Nephron progenitor cell (in vitro differentiated cells): Measurements from ENCODE around the gene MSI1.

Experiments used
- DNase-seq: peaks from one replicate; pipeline ENCODE4 v3.0.0; 2021
- H3K27ac Mint-ChIP-seq: 2 replicates; pipeline ENCODE4 v1.8.0; 2021; ENCODE audit warnings: mild to moderate bottlenecking, moderate library complexity, mixed read lengths
- H3K27me3 Mint-ChIP-seq: 2 replicates; pipeline ENCODE4 v1.8.0; 2021; ENCODE audit warnings: mild to moderate bottlenecking, low read depth, mixed read lengths; ENCODE audit not compliant: poor library complexity
- H3K36me3 Mint-ChIP-seq: 2 replicates; pipeline ENCODE4 v1.8.0; 2021; ENCODE audit warnings: low read depth, mixed read lengths
- H3K4me1 Mint-ChIP-seq: 2 replicates; pipeline ENCODE4 v1.8.0; 2021; ENCODE audit warnings: mixed read lengths
- H3K4me3 Mint-ChIP-seq: 2 replicates; pipeline ENCODE4 v1.8.0; 2021; ENCODE audit warnings: mild to moderate bottlenecking, moderate library complexity, mixed read lengths
- H3K9me3 Mint-ChIP-seq: 2 replicates; pipeline ENCODE4 v1.8.0; 2021; ENCODE audit warnings: mild to moderate bottlenecking, moderate library complexity, mixed read lengths
- CTCF ChIP-seq: fragments of 200-600 bp; sonication (generic); IDR thresholded peaks from 2 replicates; pipeline ENCODE4 v1.5.0; 2021; ENCODE audit warnings: antibody characterized with exemption

Gene MSI1

DNA sequence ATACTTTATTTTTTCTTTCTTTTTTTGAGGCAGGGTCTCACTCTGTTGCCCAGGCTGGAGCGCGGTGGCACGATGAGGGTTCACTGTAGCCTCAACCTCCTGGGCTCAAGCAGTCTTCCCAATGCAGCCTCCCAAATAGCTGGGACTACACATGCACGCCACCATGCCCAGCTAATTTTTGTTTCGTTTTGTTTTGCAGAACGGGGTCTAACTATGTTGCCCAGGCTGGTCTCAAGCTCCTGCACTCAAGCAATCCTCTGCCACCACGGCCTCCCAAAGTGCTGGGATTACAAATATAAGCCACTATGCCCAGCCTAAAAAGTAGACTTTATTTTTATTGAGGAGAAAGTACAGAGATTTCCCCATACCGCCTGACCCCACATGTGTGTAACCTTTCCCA is 4.7 kb upstream of the MSI1 start:
- peaks cover 36% of the 10 kb centered on the region for H3K27me3 Mint-ChIP-seq
- TF ChIP-seq CTCF, result no peak
- no peak overlapping the region for H3K27ac Mint-ChIP-seq
- H3K4me1 Mint-ChIP-seq, result peaks cover 43% of the 10 kb centered on the region
- no peaks in the 10 kb centered on the region for H3K36me3 Mint-ChIP-seq
- no peak for DNase-seq
- no peaks in the 10 kb centered on the region for H3K9me3 Mint-ChIP-seq
- no peak overlapping the region for H3K4me3 Mint-ChIP-seq

- no peak overlapping the region for H3K27ac Mint-ChIP-seq
- peaks cover 44% of the 10 kb centered on the region for H3K4me1 Mint-ChIP-seq
- no peak for DNase-seq
- no peaks in the 10 kb centered on the region for H3K9me3 Mint-ChIP-seq
- peaks cover 11% of the 10 kb centered on the region for H3K36me3 Mint-ChIP-seq
- H3K27me3 Mint-ChIP-seq, result peaks cover 36% of the 10 kb centered on the region
- H3K4me3 Mint-ChIP-seq, result peak overlapping the region; percentile 89
- no peak for TF ChIP-seq CTCF
These were observed 1.6 kb upstream of the MSI1 start for GRCh38 chr12:120370343-120371243.

- H3K9me3 Mint-ChIP-seq, result no peaks in the 10 kb centered on the region
- H3K27me3 Mint-ChIP-seq, result peaks cover 36% of the 10 kb centered on the region
- peak overlapping the region; percentile 89 for H3K4me3 Mint-ChIP-seq
- DNase-seq, result peak; percentile 30
- TF ChIP-seq CTCF, result no peak
- peaks cover 17% of the 10 kb centered on the region for H3K36me3 Mint-ChIP-seq
- peaks cover 51% of the 10 kb centered on the region for H3K4me1 Mint-ChIP-seq
- peak overlapping the region; percentile 66 for H3K27ac Mint-ChIP-seq
These were observed 809 bp upstream of the MSI1 start for GRCh38 chr12:120369603-120370342.

DNA sequence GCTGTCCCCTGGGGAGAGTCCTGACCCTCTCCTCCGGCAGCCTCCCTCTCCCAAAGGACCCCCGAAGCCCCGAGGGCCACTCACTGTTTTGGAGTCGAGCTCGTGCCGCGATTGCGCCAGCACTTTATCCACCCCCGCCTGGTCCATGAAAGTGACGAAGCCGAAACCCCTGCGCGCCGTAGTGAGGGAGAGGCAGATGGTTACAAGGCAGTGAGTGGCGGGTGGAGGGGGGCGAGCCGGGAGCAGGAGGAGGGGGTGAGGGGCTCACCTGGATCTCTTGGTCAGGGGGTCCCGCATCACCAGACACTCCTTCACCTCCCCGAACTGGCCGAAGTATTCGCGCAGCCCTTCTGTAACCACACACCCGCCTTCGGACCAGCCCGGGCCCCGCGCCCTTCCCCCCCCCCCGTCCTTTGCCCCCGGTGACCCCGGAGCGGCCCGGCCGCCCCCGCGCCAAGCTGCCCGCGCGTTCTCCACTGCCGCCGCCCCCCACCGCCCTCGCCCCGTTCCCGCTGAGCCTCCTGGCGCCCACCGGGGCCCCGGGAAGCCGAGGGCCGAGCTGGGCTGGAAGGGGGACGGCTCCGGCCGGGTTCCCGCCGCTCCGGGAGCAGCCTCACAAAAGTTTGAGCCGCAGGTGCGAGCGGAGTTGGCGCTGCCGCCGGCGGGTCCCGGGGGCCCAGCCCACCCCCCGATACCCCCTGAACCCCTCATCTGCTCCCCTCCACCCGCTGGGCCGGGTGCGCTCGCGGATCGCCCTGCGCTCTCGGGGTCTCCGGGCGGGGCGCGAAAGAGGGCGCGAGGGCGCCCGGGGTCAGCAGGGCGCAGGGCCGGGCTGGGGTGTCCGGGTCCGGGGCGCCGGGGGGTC is 808 bp downstream of the MSI1 start:
- no peak for TF ChIP-seq CTCF
- Mint-ChIP-seq H3K27ac (peak overlapping the region; percentile 97), H3K4me3 (peak overlapping the region; percentile 92), H3K4me1 (peaks cover 67% of the 10 kb centered on the region), H3K36me3 (peaks cover 30% of the 10 kb centered on the region), H3K9me3 (no peaks in the 10 kb centered on the region), H3K27me3 (peaks cover 29% of the 10 kb centered on the region)
- DNase-seq, result peak; percentile 52

GRCh38 chr12:120367233-120367923 is 1.6 kb downstream of the MSI1 start:
- H3K27ac Mint-ChIP-seq, result peak overlapping the region; percentile 97
- H3K27me3 Mint-ChIP-seq, result peaks cover 24% of the 10 kb centered on the region
- peak; percentile 56 for DNase-seq
- peaks cover 75% of the 10 kb centered on the region for H3K4me1 Mint-ChIP-seq
- H3K4me3 Mint-ChIP-seq, result peak overlapping the region; percentile 92
- no peaks in the 10 kb centered on the region for H3K9me3 Mint-ChIP-seq
- peaks cover 35% of the 10 kb centered on the region for H3K36me3 Mint-ChIP-seq
- peak; percentile 49 for TF ChIP-seq CTCF
